NCI-H510A (cell line): ENCODE data around the gene MYBL2.

Source experiments
- DNase-seq: peaks from one replicate; lab custom pipeline; 2025; lab: John Stamatoyannopoulos, UW

MYBL2 gene

GRCh38 chr20:43682446-43682845 is 15.5 kb downstream of the MYBL2 start:
- DNase-seq: no peak

- DNase-seq: no peak
Measured at GRCh38 chr20:43686820-43687219, 19.9 kb downstream of the MYBL2 start.

GRCh38 chr20:43689165-43689564 is 22.3 kb downstream of the MYBL2 start:
- DNase-seq: no peak

DNA sequence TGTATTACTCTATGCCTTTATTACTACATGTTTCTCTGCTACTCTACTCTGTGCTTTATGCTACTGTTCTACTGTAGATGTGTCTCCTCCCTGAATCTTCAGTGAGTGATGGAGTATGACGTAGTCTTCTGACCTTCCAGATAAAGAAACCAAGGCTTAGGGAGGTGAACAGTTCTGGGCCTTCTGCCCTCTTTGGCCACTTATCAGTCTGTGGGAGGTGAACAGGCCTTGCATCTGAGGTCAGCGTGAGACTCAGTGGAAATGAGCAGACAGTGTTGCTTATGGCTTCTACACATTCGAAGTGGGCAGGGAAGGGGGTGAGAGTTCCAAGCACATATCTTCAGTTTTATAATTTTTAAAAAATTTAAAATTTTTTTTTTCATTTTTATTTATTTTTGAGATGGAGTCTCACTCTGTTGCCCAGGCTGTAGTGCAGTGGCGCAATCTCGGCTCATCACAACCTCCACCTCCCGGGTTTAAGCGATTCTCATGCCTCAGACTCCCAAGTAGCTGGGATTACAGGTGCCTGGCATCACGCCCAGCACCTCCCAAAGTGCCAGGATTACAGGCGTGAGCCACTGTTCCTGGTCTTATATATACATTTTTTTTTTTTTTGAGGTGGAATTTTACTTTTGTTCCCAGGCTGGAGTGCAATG is 24.2 kb downstream of the MYBL2 start:
- DNase-seq: no peak

DNA sequence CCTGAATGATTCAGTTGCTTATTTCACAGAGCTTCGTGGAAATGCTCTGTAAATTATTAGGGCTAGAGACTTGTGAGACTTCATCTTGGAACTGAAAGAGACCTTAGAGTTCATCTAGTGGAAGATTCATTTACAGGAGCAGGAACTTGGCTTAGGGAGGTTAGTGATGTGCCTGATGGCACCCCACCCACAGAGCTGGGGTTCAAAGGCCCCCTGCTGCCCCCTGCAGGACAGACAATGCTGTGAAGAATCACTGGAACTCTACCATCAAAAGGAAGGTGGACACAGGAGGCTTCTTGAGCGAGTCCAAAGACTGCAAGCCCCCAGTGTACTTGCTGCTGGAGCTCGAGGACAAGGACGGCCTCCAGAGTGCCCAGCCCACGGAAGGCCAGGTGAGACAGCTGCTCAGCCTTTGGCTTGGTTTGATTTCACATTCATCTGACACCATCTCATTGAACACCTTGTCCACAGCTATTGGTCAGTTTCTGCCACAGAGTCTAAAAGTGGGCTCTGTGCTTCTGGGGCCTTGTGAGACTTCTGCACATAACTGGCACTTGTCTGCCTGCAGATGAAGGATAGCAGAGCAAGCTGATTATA is 25.1 kb downstream of the MYBL2 start:
- no peak for DNase-seq

- no peak for DNase-seq
Measured at GRCh38 chr20:43694763-43695162, 27.8 kb downstream of the MYBL2 start.

GRCh38 chr20:43695571-43695970 is 28.7 kb downstream of the MYBL2 start:
- DNase-seq: no peak

GRCh38 chr20:43699941-43700565 is 33.1 kb downstream of the MYBL2 start:
- no peak for DNase-seq

GRCh38 chr20:43700627-43701026 is 33.7 kb downstream of the MYBL2 start:
- DNase-seq: no peak

- no peak for DNase-seq
Measured at GRCh38 chr20:43702502-43702901, 35.6 kb downstream of the MYBL2 start.

- no peak for DNase-seq
Measured at GRCh38 chr20:43710370-43711044, 43.6 kb downstream of the MYBL2 start.

DNA sequence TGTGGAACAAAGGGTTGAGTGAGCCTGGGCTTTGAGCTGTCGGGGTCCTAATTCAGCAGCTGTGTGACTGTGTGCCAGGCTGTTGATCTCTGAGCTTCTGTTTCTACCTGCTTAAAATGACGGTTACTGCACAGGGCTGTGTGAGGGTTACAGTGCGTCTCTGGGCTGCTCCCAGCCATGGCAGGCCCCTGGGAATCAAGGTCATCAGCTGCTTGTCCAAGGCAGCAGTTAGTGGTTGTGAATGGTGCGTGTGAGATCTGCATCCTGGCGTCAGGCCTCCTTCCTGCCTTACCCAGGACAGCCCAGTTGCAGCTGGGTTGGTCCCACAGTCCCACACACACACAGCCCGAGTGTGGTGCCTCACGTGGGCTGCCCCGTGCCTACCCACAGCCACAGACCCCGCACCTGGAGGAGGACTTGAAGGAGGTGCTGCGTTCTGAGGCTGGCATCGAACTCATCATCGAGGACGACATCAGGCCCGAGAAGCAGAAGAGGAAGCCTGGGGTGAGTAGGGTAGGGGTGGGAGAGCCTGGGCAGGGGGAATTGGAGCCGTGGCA is 44.3 kb downstream of the MYBL2 start:
- DNase-seq: no peak

DNA sequence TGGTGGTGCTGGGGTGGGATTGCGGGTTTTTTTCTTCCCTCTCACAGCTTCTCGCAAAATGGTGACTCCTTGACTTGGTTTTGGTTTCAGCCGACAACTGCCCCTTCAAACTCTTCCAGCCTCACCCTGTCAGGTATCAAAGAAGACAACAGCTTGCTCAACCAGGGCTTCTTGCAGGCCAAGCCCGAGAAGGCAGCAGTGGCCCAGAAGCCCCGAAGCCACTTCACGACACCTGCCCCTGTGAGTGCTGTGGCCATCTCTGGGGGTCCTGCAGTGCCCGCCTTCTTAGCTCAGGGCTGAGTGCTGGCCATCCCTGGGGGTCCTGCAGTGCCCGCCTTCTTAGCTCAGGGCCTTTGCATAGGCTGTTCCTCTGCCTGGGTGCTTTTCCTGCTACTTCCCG is 48.1 kb downstream of the MYBL2 start:
- no peak for DNase-seq

DNA sequence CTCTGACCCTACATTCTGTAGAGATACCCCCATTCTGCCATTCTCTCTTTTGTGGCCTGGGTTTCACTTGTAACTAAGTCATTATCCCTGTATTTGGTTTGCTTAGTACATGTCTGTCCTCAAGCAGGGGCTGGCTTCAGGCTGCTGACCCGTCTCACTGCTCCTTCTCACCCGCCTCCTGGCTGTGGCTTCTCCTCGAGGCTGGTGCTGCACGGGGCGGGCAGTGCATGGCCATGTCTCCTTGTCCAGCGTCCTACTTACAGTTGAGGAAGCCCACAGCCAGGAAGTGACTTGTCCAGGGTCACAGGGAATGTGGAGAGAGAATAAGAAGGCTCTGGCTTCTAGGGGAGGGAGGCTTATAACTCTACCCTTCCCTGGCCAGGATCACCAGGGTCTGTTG is 48.6 kb downstream of the MYBL2 start:
- DNase-seq: no peak

DNA sequence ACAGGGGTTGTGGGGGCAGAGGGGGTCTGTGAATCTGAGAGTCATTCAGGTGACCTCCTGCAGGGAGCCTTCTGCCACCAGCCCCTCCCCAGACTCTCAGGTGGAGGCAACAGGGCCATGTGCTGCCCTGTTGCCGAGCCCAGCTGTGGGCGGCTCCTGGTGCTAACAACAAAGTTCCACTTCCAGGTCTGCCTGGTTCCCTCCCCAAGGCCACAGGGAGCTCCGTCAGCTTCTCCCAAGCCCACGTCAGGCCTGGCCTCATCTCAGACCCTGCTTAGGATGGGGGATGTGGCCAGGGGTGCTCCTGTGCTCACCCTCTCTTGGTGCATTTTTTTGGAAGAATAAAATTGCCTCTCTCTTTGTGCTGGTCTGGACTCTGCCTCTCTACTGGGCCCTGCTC is 49.2 kb downstream of the MYBL2 start:
- DNase-seq: no peak

GRCh38 chr20:43716757-43717615 is 50.1 kb downstream of the MYBL2 start:
- no peak for DNase-seq

DNA sequence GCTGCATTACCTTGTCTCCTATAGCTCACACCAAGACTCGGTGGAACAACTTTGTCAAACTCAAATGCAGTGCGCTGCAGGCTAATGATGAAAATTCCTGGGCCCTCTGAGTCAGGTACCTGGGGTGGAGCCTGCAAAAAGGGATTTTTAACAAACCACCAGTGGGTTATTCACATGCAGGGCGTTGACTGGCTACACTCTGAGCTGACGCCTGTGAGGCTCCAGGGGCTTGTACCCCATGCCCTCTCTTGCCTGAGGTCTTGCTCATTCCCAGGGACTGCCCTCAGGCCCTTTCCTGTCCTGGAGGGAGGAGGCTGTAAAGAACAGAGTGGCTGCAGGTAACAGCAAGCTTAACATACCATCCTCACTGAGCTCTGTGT is 50.7 kb downstream of the MYBL2 start:
- DNase-seq: no peak

- DNase-seq: no peak
Measured at GRCh38 chr20:43720007-43720406, 53.1 kb downstream of the MYBL2 start.

DNA sequence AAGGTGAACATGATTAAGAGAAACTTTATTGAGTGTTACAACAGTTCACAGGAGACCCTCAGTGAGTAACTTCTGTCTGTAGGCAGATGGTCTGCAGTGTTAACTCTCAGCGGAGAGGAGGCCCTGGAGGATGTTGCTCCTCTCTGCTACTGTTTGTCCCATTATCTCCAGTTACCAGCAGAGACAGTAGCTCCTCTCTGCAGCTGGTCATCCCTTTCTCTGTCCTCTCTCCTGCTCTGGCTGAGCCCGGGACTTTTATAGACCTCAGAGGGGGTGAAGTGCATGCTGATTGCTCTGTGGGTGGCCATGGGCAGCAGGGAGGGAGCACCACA is 54.1 kb downstream of the MYBL2 start:
- DNase-seq: no peak

- DNase-seq: no peak
Measured at GRCh38 chr20:43721429-43722152, 54.7 kb downstream of the MYBL2 start.

GRCh38 chr20:43722153-43722505 is 55.2 kb downstream of the MYBL2 start:
- no peak for DNase-seq
